ENCODE data around the gene PLAC8. TPM values are rescaled to one million over a fixed set of nuclear protein-coding genes. Genes with fewer than 3 reads are reported as not detected.
"Not testable (repeated sequence)": the region's sequence is repeated elsewhere in the genome, so short reads cannot be mapped to it uniquely, and the experiment has no call there.

Gene PLAC8
- total RNA-seq, 2 experiments from 2014 or later = 54.4 to 72.3 TPM

- no peaks in the 10 kb centered on the region for H3K9me3 Mint-ChIP-seq (ENCODE audit: low read depth)
- ATAC-seq (no peak), DNase-seq (no peak)
- H3K4me1 Mint-ChIP-seq = peaks cover 24% of the 10 kb centered on the region
- peak overlapping the region; percentile 7 for H3K27ac Mint-ChIP-seq
- no peaks in the 10 kb centered on the region for H3K27me3 Mint-ChIP-seq
- no peak overlapping the region for H3K4me3 Mint-ChIP-seq
- intact Hi-C loops (cut with DNase I, micrococcal nuclease) = no loop called here
- peaks cover 55% of the 10 kb centered on the region for H3K36me3 Mint-ChIP-seq (ENCODE audit: low read depth)
- CTCF ChIA-PET = interaction anchor here (0.6 to 1.6 kb wide), 4 partner anchors 17 to 22 kb away, joined by 3 to 7 read pairs (median 3); no protein-coding TSS in a partner anchor
- POLR2A ChIA-PET = no interaction called here
Measured at GRCh38 chr4:83093060-83093640, 21.4 kb downstream of the PLAC8 start.

GRCh38 chr4:83089410-83090157, 24.9 kb downstream of the PLAC8 start:
- intact Hi-C loops (cut with DNase I, micrococcal nuclease) = no loop called here
- peaks cover 12% of the 10 kb centered on the region for H3K4me1 Mint-ChIP-seq
- ChIA-PET CTCF (interaction anchor here (1.1 kb wide), 1 partner anchor 42 kb away, joined by 3 read pairs; no protein-coding TSS in a partner anchor), POLR2A (no interaction called here)
- H3K36me3 Mint-ChIP-seq (ENCODE audit: low read depth) = peaks cover 39% of the 10 kb centered on the region
- H3K27me3 Mint-ChIP-seq = no peaks in the 10 kb centered on the region
- DNase-seq (no peak), ATAC-seq (no peak)
- no peak overlapping the region for H3K4me3 Mint-ChIP-seq
- no peaks in the 10 kb centered on the region for H3K9me3 Mint-ChIP-seq (ENCODE audit: low read depth)
- H3K27ac Mint-ChIP-seq = no peak overlapping the region

- Mint-ChIP-seq H3K4me1 (peaks cover 27% of the 10 kb centered on the region), H3K36me3 (ENCODE audit: low read depth) (peaks cover 18% of the 10 kb centered on the region)
- intact Hi-C loops (cut with DNase I, micrococcal nuclease); H3K27me3 Mint-ChIP-seq; DNase-seq; H3K27ac Mint-ChIP-seq; ATAC-seq; H3K9me3 Mint-ChIP-seq (ENCODE audit: low read depth); H3K4me3 Mint-ChIP-seq: not testable (repeated sequence)
- ChIA-PET CTCF (interaction anchor here (0.7 to 4.2 kb wide), 6 partner anchors 10 to 251 kb away, joined by 3 to 19 read pairs (median 4); partner anchors contain the start of gene PLAC8), POLR2A (interaction anchor here (0.7 kb wide), 1 partner anchor 373 kb away, joined by 3 read pairs; no protein-coding TSS in a partner anchor)
Measured at GRCh38 chr4:83084956-83085355, 29.6 kb downstream of the PLAC8 start.

GRCh38 chr4:83083925-83084475, 30.5 kb downstream of the PLAC8 start:
- H3K9me3 Mint-ChIP-seq (ENCODE audit: low read depth) = no peaks in the 10 kb centered on the region
- ChIA-PET CTCF (interaction anchor here (0.5 to 4.2 kb wide), 11 partner anchors 9 to 252 kb away, joined by 3 to 19 read pairs (median 3); partner anchors contain the start of genes COQ2 and PLAC8), POLR2A (no interaction called here)
- peaks cover 27% of the 10 kb centered on the region for H3K4me1 Mint-ChIP-seq
- H3K4me3 Mint-ChIP-seq = no peak overlapping the region
- DNase-seq (peak; percentile 67), ATAC-seq (peak; percentile 95)
- no peaks in the 10 kb centered on the region for H3K27me3 Mint-ChIP-seq
- peaks cover 10% of the 10 kb centered on the region for H3K36me3 Mint-ChIP-seq (ENCODE audit: low read depth)
- intact Hi-C loops (cut with DNase I, micrococcal nuclease) = no loop called here
- H3K27ac Mint-ChIP-seq = peak overlapping the region; percentile 16

GRCh38 chr4:83082777-83083176, 31.8 kb downstream of the PLAC8 start:
- DNase-seq (no peak), ATAC-seq (no peak)
- Mint-ChIP-seq H3K27me3 (no peaks in the 10 kb centered on the region), H3K9me3 (ENCODE audit: low read depth) (no peaks in the 10 kb centered on the region), H3K27ac (no peak overlapping the region), H3K36me3 (ENCODE audit: low read depth) (peaks cover 1% of the 10 kb centered on the region), H3K4me3 (no peak overlapping the region), H3K4me1 (peaks cover 27% of the 10 kb centered on the region)
- CTCF ChIA-PET = interaction anchor here (0.6 to 1.4 kb wide), 3 partner anchors 8 to 105 kb away, joined by 3 to 9 read pairs (median 3); no protein-coding TSS in a partner anchor
- POLR2A ChIA-PET = no interaction called here
- intact Hi-C loops (cut with DNase I, micrococcal nuclease) = no loop called here

GRCh38 chr4:83080561-83080960, 34.0 kb downstream of the PLAC8 start:
- CTCF ChIA-PET = interaction anchor here (1.2 kb wide), 1 partner anchor 30 kb away, joined by 4 read pairs; no protein-coding TSS in a partner anchor
- peaks cover 11% of the 10 kb centered on the region for H3K36me3 Mint-ChIP-seq (ENCODE audit: low read depth)
- H3K9me3 Mint-ChIP-seq (ENCODE audit: low read depth) = no peaks in the 10 kb centered on the region
- POLR2A ChIA-PET = no interaction called here
- H3K27ac Mint-ChIP-seq = no peak overlapping the region
- H3K4me1 Mint-ChIP-seq = peaks cover 25% of the 10 kb centered on the region
- no peaks in the 10 kb centered on the region for H3K27me3 Mint-ChIP-seq
- no peak for ATAC-seq
- DNase-seq = no peak
- H3K4me3 Mint-ChIP-seq = no peak overlapping the region
- intact Hi-C loops (cut with DNase I, micrococcal nuclease) = no loop called here

GRCh38 chr4:83075311-83076095, 39.0 kb downstream of the PLAC8 start:
- intact Hi-C loops (cut with DNase I, micrococcal nuclease) = loop anchor here (2.0 kb wide), 3 partner anchors 41 to 177 kb away; partner anchors contain the start of gene COPS4 (in 1 of the 2)
- Mint-ChIP-seq H3K36me3 (ENCODE audit: low read depth) (peaks cover 19% of the 10 kb centered on the region), H3K4me3 (no peak overlapping the region), H3K9me3 (ENCODE audit: low read depth) (no peaks in the 10 kb centered on the region), H3K27me3 (no peaks in the 10 kb centered on the region), H3K4me1 (peaks cover 13% of the 10 kb centered on the region), H3K27ac (no peak overlapping the region)
- POLR2A ChIA-PET = interaction anchor here (1.1 to 1.4 kb wide), 2 partner anchors 35 to 41 kb away, joined by 3 read pairs; partner anchors contain the start of gene COPS4
- CTCF ChIA-PET = interaction anchor here (0.6 to 4.0 kb wide), 23 partner anchors 7 to 308 kb away, joined by 3 to 23 read pairs (median 4); partner anchors contain the start of genes COPS4 and PLAC8
- DNase-seq (no peak), ATAC-seq (no peak)

- CTCF ChIA-PET = interaction anchor here (0.6 to 4.0 kb wide), 27 partner anchors 8 to 411 kb away, joined by 3 to 23 read pairs (median 3); partner anchors contain the start of genes COPS4 and PLAC8
- Mint-ChIP-seq H3K36me3 (ENCODE audit: low read depth) (peaks cover 22% of the 10 kb centered on the region), H3K4me1 (peaks cover 13% of the 10 kb centered on the region), H3K4me3 (peak overlapping the region; percentile 25)
- not testable (repeated sequence) for H3K27ac Mint-ChIP-seq; H3K27me3 Mint-ChIP-seq; H3K9me3 Mint-ChIP-seq (ENCODE audit: low read depth)
- ATAC-seq (peak; percentile 69), DNase-seq (peak; percentile 74)
- intact Hi-C loops (cut with DNase I, micrococcal nuclease) = loop anchor here (1.0 to 2.0 kb wide), 9 partner anchors 36 to 208 kb away; partner anchors contain the start of gene COPS4 (in 1 of the 2)
- POLR2A ChIA-PET = interaction anchor here (0.7 to 1.4 kb wide), 7 partner anchors 35 to 700 kb away, joined by 3 to 6 read pairs (median 4); partner anchors contain the start of genes COPS4 and COQ2
Measured at GRCh38 chr4:83074783-83075182, 39.7 kb downstream of the PLAC8 start.

- H3K27ac Mint-ChIP-seq = no peak overlapping the region
- ATAC-seq (peak; percentile 91), DNase-seq (peak; percentile 63)
- peaks cover 13% of the 10 kb centered on the region for H3K4me1 Mint-ChIP-seq
- peak overlapping the region; percentile 25 for H3K4me3 Mint-ChIP-seq
- no peaks in the 10 kb centered on the region for H3K9me3 Mint-ChIP-seq (ENCODE audit: low read depth)
- no peaks in the 10 kb centered on the region for H3K27me3 Mint-ChIP-seq
- ChIA-PET CTCF (interaction anchor here (0.6 to 4.0 kb wide), 22 partner anchors 9 to 411 kb away, joined by 3 to 23 read pairs (median 4); partner anchors contain the start of genes COPS4 and PLAC8), POLR2A (interaction anchor here (0.6 to 1.4 kb wide), 9 partner anchors 36 to 700 kb away, joined by 3 to 6 read pairs (median 4); partner anchors contain the start of genes COPS4 and COQ2)
- H3K36me3 Mint-ChIP-seq (ENCODE audit: low read depth) = peaks cover 24% of the 10 kb centered on the region
- intact Hi-C loops (cut with DNase I, micrococcal nuclease) = loop anchor here (1.0 to 2.0 kb wide), 9 partner anchors 36 to 208 kb away; partner anchors contain the start of gene COPS4 (in 1 of the 2)
Measured at GRCh38 chr4:83074086-83074704, 40.3 kb downstream of the PLAC8 start.

GRCh38 chr4:83071116-83071515, 43.4 kb downstream of the PLAC8 start:
- Mint-ChIP-seq H3K9me3 (ENCODE audit: low read depth) (no peaks in the 10 kb centered on the region), H3K27me3 (no peaks in the 10 kb centered on the region), H3K4me3 (no peak overlapping the region), H3K27ac (no peak overlapping the region), H3K36me3 (ENCODE audit: low read depth) (peaks cover 29% of the 10 kb centered on the region), H3K4me1 (peaks cover 13% of the 10 kb centered on the region)
- intact Hi-C loops (cut with DNase I, micrococcal nuclease) = no loop called here
- ATAC-seq (no peak), DNase-seq (no peak)
- POLR2A ChIA-PET = interaction anchor here (0.8 kb wide), 1 partner anchor 8 kb away, joined by 3 read pairs; no protein-coding TSS in a partner anchor
- CTCF ChIA-PET = interaction anchor here (0.8 to 2.3 kb wide), 5 partner anchors 19 to 211 kb away, joined by 3 to 9 read pairs (median 4); no protein-coding TSS in a partner anchor
